WI38 (cell line): ENCODE results near the gene SRP68.

ENCODE experiments used
- H3K4me3 ChIP-seq: 2 replicates; pipeline ENCODE4 v1.5.1; 2011; ENCODE audit warnings: low read depth, mild to moderate bottlenecking, control low read depth, low read length
- CTCF ChIP-seq: IDR thresholded peaks from 2 replicates; pipeline ENCODE4 v1.5.1; 2012; ENCODE audit warnings: low read depth, mild to moderate bottlenecking, control low read depth, low read length

SRP68 gene

GRCh38 chr17:76072148-76072858 lies at the start of gene SRP68:
Gene SRP68, minus strand, starts transcription at chr17:76072517. Its CDS starts 26 bp downstream, at chr17:76072491.
- TF ChIP-seq CTCF = no peak
- peak within 1 kb of the TSS; percentile 76 for H3K4me3 ChIP-seq

- H3K4me3 ChIP-seq = no peak overlapping the region
- TF ChIP-seq CTCF = no peak
Measured at GRCh38 chr17:76121932-76122430, 49.7 kb upstream of the SRP68 start.

GRCh38 chr17:76120658-76121008 lies 48.3 kb upstream of the SRP68 start:
- TF ChIP-seq CTCF = no peak
- no peak overlapping the region for H3K4me3 ChIP-seq

- H3K4me3 ChIP-seq = no peak overlapping the region
- TF ChIP-seq CTCF = no peak
Measured at GRCh38 chr17:76119409-76120371, 47.4 kb upstream of the SRP68 start.

- H3K4me3 ChIP-seq = no peak overlapping the region
- TF ChIP-seq CTCF = no peak
Measured at GRCh38 chr17:76115138-76115754, 42.9 kb upstream of the SRP68 start.

- no peak overlapping the region for H3K4me3 ChIP-seq
- no peak for TF ChIP-seq CTCF
Measured at GRCh38 chr17:76111956-76112355, 39.6 kb upstream of the SRP68 start.
